ENCODE data around the gene GRIK4. TPM values are rescaled to one million over a fixed set of nuclear protein-coding genes. Genes with fewer than 3 reads are reported as not detected.

GRIK4 gene
- total and polyA plus RNA-seq, 11 donors: 0.04 to 0.45 (median 0.12) TPM; not detected in 6

DNA sequence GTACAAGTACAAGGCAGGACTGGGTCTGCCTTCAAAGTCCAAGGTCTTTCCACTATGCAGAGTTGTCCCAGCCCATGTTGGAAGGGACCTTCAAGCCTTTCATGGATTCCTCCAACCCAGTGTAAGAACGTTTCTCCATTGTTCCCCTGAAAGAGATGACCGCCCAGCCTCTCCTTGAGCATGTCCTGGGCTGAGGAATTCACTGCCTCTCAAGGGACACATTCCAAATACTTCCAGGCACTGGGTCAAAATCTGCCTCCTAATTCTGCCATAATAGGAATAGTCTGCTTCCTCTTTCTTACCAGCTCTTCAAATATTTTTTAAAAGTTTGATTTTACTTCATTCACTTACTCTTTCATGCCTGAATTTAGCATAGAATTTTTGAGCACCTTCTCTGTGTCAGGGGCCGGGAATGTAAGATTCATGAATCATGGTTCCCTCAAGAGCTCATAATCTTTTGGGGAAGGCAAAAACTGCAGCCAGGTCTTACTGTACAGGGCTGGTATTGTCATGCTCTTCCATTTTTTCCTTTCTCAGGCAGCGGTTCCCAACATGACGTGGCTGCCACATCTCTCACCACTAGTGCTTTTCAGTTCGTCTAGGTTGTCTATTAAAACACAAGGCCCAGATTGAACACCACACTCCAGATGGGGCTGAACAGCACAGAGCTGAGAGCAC is 369.1 kb downstream of the GRIK4 start:
- H3K4me3 ChIP-seq: no peak overlapping the region
- intact Hi-C loops (cut with DNase I): no loop called here
- 64 to 76% (median 68%) methylated on average over 6 of the region's 6 CpGs for WGBS, 4 donors
- no peak for ATAC-seq
- peak overlapping the region in 1 of 12 donors; percentile 8 for H3K27ac ChIP-seq
- peaks cover 0 to 33% (median 13%) of the 10 kb centered on the region in 12 donors for H3K4me1 ChIP-seq
- no peak for DNase-seq
- H3K36me3 ChIP-seq: no peaks in the 10 kb centered on the region
- no peaks in the 10 kb centered on the region for H3K9me3 ChIP-seq
- no peak for TF ChIP-seq POLR2A (IDR thresholded peaks at IDR 0.05)
- TF ChIP-seq, protein P1, sequence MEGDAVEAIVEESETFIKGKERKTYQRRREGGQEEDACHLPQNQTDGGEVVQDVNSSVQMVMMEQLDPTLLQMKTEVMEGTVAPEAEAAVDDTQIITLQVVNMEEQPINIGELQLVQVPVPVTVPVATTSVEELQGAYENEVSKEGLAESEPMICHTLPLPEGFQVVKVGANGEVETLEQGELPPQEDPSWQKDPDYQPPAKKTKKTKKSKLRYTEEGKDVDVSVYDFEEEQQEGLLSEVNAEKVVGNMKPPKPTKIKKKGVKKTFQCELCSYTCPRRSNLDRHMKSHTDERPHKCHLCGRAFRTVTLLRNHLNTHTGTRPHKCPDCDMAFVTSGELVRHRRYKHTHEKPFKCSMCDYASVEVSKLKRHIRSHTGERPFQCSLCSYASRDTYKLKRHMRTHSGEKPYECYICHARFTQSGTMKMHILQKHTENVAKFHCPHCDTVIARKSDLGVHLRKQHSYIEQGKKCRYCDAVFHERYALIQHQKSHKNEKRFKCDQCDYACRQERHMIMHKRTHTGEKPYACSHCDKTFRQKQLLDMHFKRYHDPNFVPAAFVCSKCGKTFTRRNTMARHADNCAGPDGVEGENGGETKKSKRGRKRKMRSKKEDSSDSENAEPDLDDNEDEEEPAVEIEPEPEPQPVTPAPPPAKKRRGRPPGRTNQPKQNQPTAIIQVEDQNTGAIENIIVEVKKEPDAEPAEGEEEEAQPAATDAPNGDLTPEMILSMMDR (IDR thresholded peaks at IDR 0.05): no peak
- H3K27me3 ChIP-seq: no peaks in the 10 kb centered on the region

DNA sequence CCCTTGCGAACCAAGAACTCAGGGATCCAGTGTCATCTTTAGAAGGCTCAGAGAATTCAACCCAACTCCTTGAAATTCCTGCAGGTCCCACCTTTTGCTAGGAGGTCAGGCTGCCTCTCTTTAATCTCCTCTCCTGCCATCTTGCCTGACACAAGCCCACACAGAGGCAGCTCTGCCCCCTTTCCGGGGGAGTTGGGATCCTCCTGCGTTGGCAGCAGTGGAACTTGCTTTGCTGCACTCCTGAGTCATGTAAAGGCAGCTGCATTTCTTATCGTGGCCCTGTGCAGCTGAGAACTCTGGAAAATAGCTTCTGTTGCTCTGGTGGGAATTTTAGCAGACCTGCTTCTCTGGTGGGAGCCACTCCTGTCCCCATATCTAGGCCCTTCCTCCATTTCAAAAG is 370.0 kb downstream of the GRIK4 start:
- Histone ChIP-seq H3K9me3 (peaks cover 0 to 4% (median 0%) of the 10 kb centered on the region in 12 donors), H3K27me3 (no peaks in the 10 kb centered on the region), H3K36me3 (no peaks in the 10 kb centered on the region), H3K4me1 (peaks cover 0 to 33% (median 13%) of the 10 kb centered on the region in 12 donors), H3K4me3 (no peak overlapping the region), H3K27ac (no peak overlapping the region)
- 63 to 81% (median 72%) methylated on average over 4 of the region's 4 CpGs for WGBS, 4 donors
- intact Hi-C loops (cut with DNase I): no loop called here
- DNase-seq (no peak), ATAC-seq (no peak)
- no peak for TF ChIP-seq POLR2A (IDR thresholded peaks at IDR 0.05)
- TF ChIP-seq, protein P1 (IDR thresholded peaks at IDR 0.05): no peak

DNA sequence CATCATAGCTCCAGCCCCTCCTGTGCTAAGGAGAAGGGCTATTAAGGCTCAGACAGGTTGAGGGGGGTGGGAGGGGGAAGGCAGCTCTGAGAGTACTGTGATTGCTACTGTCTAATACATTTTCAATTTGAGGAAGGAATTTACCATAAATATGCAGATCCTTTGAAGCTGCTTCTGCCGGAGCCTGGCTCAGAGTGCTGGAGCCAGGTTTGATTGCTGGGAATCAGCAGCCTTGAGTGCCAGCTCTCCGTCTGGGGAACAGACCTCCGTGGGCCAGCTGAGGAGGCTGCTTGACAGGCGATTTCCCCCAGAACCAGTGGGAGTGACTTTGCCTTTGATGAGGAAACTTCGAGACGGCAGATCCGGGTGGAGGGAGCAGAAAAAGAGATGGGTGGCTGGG is 370.6 kb downstream of the GRIK4 start:
- intact Hi-C loops (cut with DNase I): no loop called here
- WGBS, 4 donors: 61 to 66% (median 62%) methylated on average over 7 of the region's 7 CpGs
- Histone ChIP-seq H3K36me3 (no peaks in the 10 kb centered on the region), H3K4me1 (peaks cover 0 to 33% (median 13%) of the 10 kb centered on the region in 12 donors), H3K9me3 (peaks cover 0 to 4% (median 0%) of the 10 kb centered on the region in 12 donors), H3K4me3 (no peak overlapping the region), H3K27me3 (peaks cover 0 to 4% (median 0%) of the 10 kb centered on the region in 9 donors), H3K27ac (no peak overlapping the region)
- DNase-seq: no peak
- no peak for TF ChIP-seq POLR2A (IDR thresholded peaks at IDR 0.05)
- TF ChIP-seq, protein P1 (IDR thresholded peaks at IDR 0.05): no peak
- ATAC-seq: no peak

DNA sequence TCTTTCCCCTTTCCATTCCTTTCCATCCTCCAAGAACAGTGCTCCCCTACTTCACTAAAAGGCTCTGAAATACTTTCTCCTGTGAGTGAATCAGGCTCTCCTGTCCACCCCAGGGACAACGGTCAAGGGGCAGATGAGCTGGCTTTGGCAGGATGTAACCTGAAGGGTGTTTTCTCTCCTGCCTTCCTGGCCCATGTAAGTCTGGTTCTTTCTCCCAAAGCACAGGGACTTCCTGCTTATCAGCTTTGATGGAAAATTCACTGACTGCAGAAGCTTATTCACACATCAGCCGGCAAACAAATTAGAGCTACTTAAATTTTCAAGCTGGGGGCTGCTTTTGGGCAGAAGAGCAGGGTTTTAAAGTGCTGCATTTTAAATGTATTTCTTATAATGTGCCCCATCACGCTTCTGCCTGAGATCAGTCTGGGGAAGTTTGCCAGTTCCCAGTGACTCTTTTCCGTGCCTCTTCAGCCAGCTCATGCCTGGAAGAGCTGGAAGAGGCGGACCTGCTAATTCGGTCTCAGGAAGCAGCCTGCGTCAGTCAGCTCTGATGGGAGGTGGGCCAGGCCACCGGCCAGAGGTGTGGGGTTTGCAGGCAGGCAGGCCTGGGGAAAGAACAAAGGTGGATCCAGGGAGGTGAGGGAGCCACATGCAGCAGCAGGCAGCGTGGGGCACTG is 372.0 kb downstream of the GRIK4 start:
- intact Hi-C loops (cut with DNase I): no loop called here
- peaks cover 0 to 4% (median 0%) of the 10 kb centered on the region in 12 donors for H3K9me3 ChIP-seq
- peaks cover 0 to 33% (median 13%) of the 10 kb centered on the region in 12 donors for H3K4me1 ChIP-seq
- ATAC-seq (peak; percentile 72 to 94 (median 92)), DNase-seq (peak; percentile 48 to 79 (median 63))
- H3K36me3 ChIP-seq: no peaks in the 10 kb centered on the region
- 14 to 19% (median 15%) methylated on average over 9 of the region's 9 CpGs for WGBS, 4 donors
- H3K27ac ChIP-seq: peak overlapping the region in 3 of 12 donors; percentile 5 to 46 (median 23)
- no peak for TF ChIP-seq POLR2A (IDR thresholded peaks at IDR 0.05)
- TF ChIP-seq, protein P1 (IDR thresholded peaks at IDR 0.05): no peak
- H3K27me3 ChIP-seq: peaks cover 0 to 4% (median 0%) of the 10 kb centered on the region in 9 donors
- no peak overlapping the region for H3K4me3 ChIP-seq
